SK-N-MC (cell line): ENCODE measurements around the gene RBM39.

Source experiments
- EZH2 ChIP-seq: fragments of 200-600 bp; sonication (generic); IDR thresholded peaks from one replicate; pipeline ENCODE4 v1.6.1; 2017; ENCODE audit warnings: antibody characterized with exemption
- FOXP2 ChIP-seq: optimal IDR thresholded peaks from 2 replicates; pipeline ENCODE3; 2011; ENCODE audit warnings: mild to moderate bottlenecking, moderate library complexity; ENCODE audit not compliant: insufficient read depth; ENCODE audit errors: extremely low read length, control extremely low read depth
- POLR2AphosphoS5 ChIP-seq: IDR thresholded peaks from 2 replicates; pipeline ENCODE4 v1.6.1; 2012; ENCODE audit warnings: mild to moderate bottlenecking, low read depth, low read length, borderline replicate concordance

DNA sequence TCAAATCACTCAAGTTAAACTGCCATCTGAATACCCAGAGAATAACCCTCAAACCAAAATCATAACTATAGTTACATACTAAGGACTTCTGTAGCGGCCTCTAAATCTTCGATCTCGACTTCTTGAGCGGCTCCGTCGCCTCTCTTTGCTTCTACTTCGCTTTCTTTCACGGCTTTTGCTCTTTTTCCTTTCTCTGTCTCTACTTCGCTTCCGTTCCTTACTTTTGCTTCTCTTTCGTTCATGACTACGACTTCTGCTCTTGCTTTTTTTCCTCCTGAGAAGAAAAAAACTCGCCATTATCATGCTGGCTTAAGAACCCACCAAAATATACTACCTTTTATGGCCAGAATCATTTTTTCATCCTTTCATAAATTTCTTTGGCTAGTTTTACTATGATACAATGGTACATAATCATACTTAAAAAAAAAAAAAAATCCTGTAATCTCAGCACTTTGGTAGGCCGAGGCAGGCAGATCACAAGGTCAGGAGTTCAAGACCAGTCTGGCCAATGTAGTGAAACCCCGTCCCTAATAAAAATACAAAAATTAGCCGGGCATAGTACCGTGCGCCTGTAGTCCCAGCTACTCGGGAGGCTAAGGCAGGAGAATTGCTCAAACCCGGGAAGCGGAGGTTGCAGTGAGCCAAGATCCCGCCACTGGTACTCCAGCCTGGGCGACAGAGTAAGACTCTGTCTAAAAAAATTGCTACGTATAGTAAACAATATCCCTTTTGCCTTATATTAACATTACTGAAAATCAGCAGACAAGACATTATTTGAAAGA is 10.0 kb downstream of the RBM39 start:
- TF ChIP-seq EZH2 (no peak), FOXP2 (no peak), POLR2AphosphoS5 (no peak)
